DND-41 (cell line): Measurements from ENCODE around the gene CCNYL1.

Source experiments
- EZH2 ChIP-seq: IDR thresholded peaks from 3 replicates; pipeline ENCODE4 v1.6.1; 2012; ENCODE audit warnings: borderline replicate concordance, low read depth, mild to moderate bottlenecking, moderate library complexity, low read length, inconsistent platforms; ENCODE audit not compliant: severe bottlenecking
- TF ChIP-seq, protein P1 (sequence below): IDR thresholded peaks from 2 replicates; pipeline ENCODE4 v1.5.1; 2012; ENCODE audit warnings: borderline replicate concordance, low read length, moderate library complexity, mild to moderate bottlenecking; ENCODE audit not compliant: poor library complexity, severe bottlenecking; ENCODE audit errors: extremely low read depth

DNA sequence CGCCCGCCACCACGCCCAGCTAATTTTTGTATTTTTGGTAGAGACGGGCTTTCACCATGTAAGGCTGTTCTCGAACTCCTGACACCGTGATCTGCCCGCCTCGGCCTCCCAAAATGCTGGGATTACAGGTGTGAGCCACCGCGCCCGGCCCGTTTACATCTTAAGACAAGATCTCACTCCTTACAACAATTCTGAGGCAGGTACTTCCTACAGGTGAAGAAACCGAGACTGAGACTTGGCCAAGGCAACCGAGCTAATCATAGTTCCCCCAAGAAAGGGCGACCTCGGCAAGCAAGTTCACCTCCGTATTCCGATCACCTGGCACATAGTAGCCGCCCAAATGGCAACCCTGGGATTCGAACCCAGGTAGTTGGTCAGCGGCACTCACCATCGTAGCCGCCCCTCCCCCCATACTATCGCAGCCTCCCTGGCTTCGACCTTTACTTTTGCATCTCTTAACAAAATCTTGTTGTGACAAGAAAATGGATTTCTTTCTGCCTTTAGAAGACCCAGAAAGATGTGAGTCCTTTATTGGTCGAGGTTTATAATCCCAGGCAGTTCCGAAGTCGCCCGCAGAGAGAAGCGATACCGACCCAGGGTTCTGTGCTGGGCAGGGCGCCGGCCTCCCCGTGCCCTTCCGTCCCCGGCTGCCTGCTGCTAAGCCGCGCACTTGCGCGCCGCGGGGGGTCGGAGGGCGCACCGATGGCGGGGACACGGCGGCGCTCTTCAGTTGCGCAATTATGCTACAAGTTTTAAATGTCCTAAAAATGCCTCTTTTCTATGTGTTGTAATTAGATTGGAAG is 59.4 kb downstream of the CCNYL1 start:
- TF ChIP-seq, protein P1, sequence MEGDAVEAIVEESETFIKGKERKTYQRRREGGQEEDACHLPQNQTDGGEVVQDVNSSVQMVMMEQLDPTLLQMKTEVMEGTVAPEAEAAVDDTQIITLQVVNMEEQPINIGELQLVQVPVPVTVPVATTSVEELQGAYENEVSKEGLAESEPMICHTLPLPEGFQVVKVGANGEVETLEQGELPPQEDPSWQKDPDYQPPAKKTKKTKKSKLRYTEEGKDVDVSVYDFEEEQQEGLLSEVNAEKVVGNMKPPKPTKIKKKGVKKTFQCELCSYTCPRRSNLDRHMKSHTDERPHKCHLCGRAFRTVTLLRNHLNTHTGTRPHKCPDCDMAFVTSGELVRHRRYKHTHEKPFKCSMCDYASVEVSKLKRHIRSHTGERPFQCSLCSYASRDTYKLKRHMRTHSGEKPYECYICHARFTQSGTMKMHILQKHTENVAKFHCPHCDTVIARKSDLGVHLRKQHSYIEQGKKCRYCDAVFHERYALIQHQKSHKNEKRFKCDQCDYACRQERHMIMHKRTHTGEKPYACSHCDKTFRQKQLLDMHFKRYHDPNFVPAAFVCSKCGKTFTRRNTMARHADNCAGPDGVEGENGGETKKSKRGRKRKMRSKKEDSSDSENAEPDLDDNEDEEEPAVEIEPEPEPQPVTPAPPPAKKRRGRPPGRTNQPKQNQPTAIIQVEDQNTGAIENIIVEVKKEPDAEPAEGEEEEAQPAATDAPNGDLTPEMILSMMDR, result no peak
- no peak for TF ChIP-seq EZH2
